Ascending aorta (tissue), 2 donors: ENCODE measurements around the gene BAIAP3. TPM values are rescaled to one million over a fixed set of nuclear protein-coding genes. Genes with fewer than 3 reads are reported as not detected.

Experiments used
- DNase-seq, 2 donors: peaks; one replicate each; pipeline ENCODE4 v3.0.0-alpha.2; 2019; ENCODE audit warnings: low spot score in 2 of 2
- H3K27ac ChIP-seq, 2 donors: fragments of 200-600 bp; sonication (generic); one replicate each; pipeline ENCODE4 v1.5.1; 2016 to 2017; ENCODE audit warnings: mild to moderate bottlenecking in 1 of 2
- H3K27me3 ChIP-seq: fragments of 200-600 bp; sonication (generic); one replicate; pipeline ENCODE4 v1.5.1; 2017
- H3K36me3 ChIP-seq, 2 donors: fragments of 200-600 bp; sonication (generic); one replicate each; pipeline ENCODE4 v1.5.1; 2016
- H3K4me1 ChIP-seq, 2 donors: fragments of 200-600 bp; sonication (generic); one replicate each; pipeline ENCODE4 v1.5.1; 2016 to 2017; ENCODE audit warnings: mild to moderate bottlenecking in 1 of 2
- H3K4me3 ChIP-seq, 2 donors: fragments of 200-600 bp; sonication (generic); one replicate each; pipeline ENCODE4 v1.5.1; 2016 to 2017; ENCODE audit warnings: mild to moderate bottlenecking in 1 of 2
- H3K9me3 ChIP-seq, 2 donors: fragments of 200-600 bp; sonication (generic); one replicate each; pipeline ENCODE4 v1.5.1; 2016
- intact Hi-C: fragments of 100-400 bp; cut with DNase I; formaldehyde crosslinking; loops from one replicate; pipeline ENCODE4 v1.15.1; 2023
- total RNA-seq: library from RNA; depleted of rRNA; stranded (reverse); fragments of >200 nt; gene quantifications from one replicate; pipeline ENCODE4 v1.1.0, GENCODE V29; 2016
- TF ChIP-seq, protein P1 (sequence below), 3 experiments: fragments of 200-600 bp in 2 of 3; fragments of 450-650 bp in 1 of 3; sonication (generic) in 2 of 3; IDR thresholded peaks; one replicate each; pipeline ENCODE4 v1.5.1; 2016 to 2019; ENCODE audit warnings: antibody characterized with exemption in 3 of 3, mild to moderate bottlenecking in 1 of 3, moderate library complexity in 1 of 3

Gene BAIAP3
- total RNA-seq, 1 donor from 2014 or later: 0.64 TPM

DNA sequence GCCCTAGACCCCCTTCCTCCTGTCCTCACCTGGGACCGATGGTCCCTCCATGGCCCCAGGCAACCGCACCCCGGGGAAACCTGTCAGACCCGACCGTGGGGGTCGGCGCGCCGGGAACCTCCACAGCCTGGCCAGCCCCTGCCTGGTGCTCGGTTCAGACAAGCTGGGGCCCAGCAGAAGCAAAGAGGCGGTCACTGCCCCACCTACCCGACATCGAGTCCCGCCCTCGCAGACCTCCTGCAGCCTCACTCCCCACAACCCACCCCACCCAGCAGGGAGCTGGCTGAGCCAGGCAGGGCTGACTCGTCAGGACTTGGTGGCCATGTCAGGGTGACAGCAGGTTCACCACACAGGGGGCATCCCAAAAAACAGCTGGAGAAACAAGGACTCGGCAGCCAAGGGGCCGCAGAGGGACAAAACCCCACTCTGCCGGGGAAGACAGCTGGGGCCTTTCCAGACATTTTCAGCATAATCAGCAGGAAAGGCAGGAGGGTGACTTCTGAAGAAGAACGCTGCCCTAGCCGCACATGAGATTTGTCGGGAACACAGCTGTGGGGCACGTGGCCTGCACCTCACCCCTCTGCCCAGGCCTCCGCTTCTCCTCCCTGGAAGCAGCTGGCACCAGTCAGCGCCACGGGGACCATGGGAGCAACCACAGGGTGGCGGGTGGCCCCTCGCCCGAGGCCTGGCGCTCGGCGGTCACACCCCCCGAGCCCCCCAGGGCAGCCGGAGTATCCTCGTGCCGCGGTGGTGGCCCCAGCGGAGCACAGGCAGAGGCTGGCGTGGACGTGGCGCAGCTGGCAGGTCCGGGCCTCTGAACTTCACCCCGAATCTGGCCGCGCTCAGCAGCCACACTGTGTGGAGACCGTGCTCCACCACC is 41.2 kb downstream of the BAIAP3 start:
- no peaks in the 10 kb centered on the region for H3K27me3 ChIP-seq
- H3K9me3 ChIP-seq: no peaks in the 10 kb centered on the region
- no peak overlapping the region for H3K4me3 ChIP-seq
- no peak for DNase-seq
- TF ChIP-seq, protein P1, sequence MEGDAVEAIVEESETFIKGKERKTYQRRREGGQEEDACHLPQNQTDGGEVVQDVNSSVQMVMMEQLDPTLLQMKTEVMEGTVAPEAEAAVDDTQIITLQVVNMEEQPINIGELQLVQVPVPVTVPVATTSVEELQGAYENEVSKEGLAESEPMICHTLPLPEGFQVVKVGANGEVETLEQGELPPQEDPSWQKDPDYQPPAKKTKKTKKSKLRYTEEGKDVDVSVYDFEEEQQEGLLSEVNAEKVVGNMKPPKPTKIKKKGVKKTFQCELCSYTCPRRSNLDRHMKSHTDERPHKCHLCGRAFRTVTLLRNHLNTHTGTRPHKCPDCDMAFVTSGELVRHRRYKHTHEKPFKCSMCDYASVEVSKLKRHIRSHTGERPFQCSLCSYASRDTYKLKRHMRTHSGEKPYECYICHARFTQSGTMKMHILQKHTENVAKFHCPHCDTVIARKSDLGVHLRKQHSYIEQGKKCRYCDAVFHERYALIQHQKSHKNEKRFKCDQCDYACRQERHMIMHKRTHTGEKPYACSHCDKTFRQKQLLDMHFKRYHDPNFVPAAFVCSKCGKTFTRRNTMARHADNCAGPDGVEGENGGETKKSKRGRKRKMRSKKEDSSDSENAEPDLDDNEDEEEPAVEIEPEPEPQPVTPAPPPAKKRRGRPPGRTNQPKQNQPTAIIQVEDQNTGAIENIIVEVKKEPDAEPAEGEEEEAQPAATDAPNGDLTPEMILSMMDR (IDR thresholded peaks at IDR 0.05): no peak
- H3K36me3 ChIP-seq: peaks cover 22 to 24% of the 10 kb centered on the region in 2 donors
- H3K4me1 ChIP-seq: peaks cover 7 to 12% of the 10 kb centered on the region in 2 donors
- intact Hi-C loops: no loop called here
- no peak overlapping the region for H3K27ac ChIP-seq

GRCh38 chr16:1375298-1375640 is 41.8 kb downstream of the BAIAP3 start:
- intact Hi-C loops: no loop called here
- no peak for DNase-seq
- H3K27me3 ChIP-seq: no peaks in the 10 kb centered on the region
- H3K9me3 ChIP-seq: no peaks in the 10 kb centered on the region
- H3K4me1 ChIP-seq: peaks cover 11 to 15% of the 10 kb centered on the region in 2 donors
- H3K27ac ChIP-seq: no peak overlapping the region
- TF ChIP-seq, protein P1 (IDR thresholded peaks at IDR 0.05): no peak
- H3K36me3 ChIP-seq: peaks cover 16 to 18% of the 10 kb centered on the region in 2 donors
- H3K4me3 ChIP-seq: no peak overlapping the region

DNA sequence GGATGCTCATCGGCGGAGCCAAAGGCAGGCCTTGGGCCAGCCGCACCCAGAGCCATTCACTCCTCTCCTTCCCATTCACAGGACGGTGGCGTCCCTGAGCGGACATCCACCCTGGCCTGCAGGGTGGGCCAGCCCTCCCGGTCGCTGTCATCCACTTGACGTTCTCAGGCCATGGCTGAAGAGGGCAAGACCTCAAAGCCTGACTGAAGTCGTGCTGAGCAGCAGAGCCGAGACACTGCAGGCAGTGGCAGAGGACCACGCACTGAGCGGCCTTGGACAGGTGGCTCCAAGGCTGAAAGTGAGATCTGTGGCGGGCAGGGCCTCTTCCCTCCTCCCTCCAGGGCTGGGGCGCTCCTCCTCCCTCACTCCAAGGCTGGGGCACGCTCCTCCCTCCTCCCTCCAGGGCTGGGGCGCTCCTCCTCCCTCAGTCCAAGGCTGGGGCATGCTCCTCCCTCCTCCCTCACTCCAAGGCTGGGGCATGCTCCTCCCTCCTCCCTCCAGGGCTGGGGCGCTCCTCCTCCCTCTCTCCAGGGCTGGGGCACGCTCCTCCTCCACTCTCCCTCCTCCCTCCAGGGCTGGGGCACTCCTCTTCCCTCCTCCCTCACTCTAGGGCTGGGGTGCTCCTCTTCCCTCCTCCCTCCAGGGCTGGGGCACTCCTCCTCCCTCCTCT is 42.4 kb downstream of the BAIAP3 start:
- no peak overlapping the region for H3K4me3 ChIP-seq
- TF ChIP-seq, protein P1 (IDR thresholded peaks at IDR 0.05): no peak
- no peaks in the 10 kb centered on the region for H3K27me3 ChIP-seq
- no peak overlapping the region for H3K27ac ChIP-seq
- no peaks in the 10 kb centered on the region for H3K9me3 ChIP-seq
- peaks cover 11 to 15% of the 10 kb centered on the region in 2 donors for H3K4me1 ChIP-seq
- intact Hi-C loops: no loop called here
- no peak for DNase-seq
- H3K36me3 ChIP-seq: peaks cover 15 to 16% of the 10 kb centered on the region in 2 donors

DNA sequence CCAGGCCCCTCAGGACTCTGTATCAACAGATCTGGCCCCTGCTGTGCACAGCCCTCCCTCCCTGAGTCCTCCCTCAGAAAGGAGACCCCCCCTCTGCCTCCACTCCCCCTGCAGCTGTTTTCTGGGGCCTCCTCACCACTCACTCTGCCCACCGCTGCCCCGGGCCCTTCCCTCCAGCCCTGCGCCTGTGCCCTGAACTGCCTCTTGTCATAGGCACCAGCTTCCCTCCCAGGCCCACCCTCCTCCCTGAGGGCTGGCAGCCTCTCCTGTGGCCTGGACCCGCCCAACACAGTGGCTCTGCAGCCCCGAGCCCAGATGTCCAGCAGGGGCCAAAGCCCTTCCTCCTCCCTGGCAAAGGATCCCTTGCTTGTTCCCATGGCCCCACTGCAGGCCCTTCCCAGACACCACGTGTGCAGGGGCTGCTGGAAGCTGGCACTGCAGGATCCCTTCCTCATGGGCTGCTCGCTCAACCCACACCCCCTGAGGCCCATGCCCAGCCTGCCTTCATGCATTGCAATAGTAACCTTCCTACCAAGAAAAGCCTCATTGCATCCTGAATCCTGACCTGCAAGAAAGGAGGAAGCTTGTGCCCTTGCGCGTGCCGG is 44.1 kb downstream of the BAIAP3 start:
- DNase-seq: no peak
- peaks cover 11 to 15% of the 10 kb centered on the region in 2 donors for H3K4me1 ChIP-seq
- H3K9me3 ChIP-seq: no peaks in the 10 kb centered on the region
- no peak overlapping the region for H3K4me3 ChIP-seq
- no peaks in the 10 kb centered on the region for H3K27me3 ChIP-seq
- intact Hi-C loops: loop anchor here (2.0 kb wide), 1 partner anchor 31 kb away; no protein-coding TSS in a partner anchor
- TF ChIP-seq, protein P1 (IDR thresholded peaks at IDR 0.05): no peak
- peaks cover 20 to 27% of the 10 kb centered on the region in 2 donors for H3K36me3 ChIP-seq
- H3K27ac ChIP-seq: no peak overlapping the region

GRCh38 chr16:1378087-1378803 is 44.8 kb downstream of the BAIAP3 start:
- Histone ChIP-seq H3K27me3 (no peaks in the 10 kb centered on the region), H3K27ac (peak overlapping the region in 1 of 2 donors; percentile 88), H3K4me3 (peak overlapping the region; percentile 60 to 73), H3K36me3 (peaks cover 24 to 29% of the 10 kb centered on the region in 2 donors), H3K4me1 (peaks cover 11 to 15% of the 10 kb centered on the region in 2 donors), H3K9me3 (no peaks in the 10 kb centered on the region)
- intact Hi-C loops: loop anchor here (2.0 kb wide), 1 partner anchor 31 kb away; no protein-coding TSS in a partner anchor
- TF ChIP-seq, protein P1 (IDR thresholded peaks at IDR 0.05): no peak
- no peak for DNase-seq
